ENCODE data around the gene NCOA1.
A peak's percentile ranks its signal among the peaks of the same experiment; 100 is the strongest.
"Not testable (repeated sequence)": the region's sequence is repeated elsewhere in the genome, so short reads cannot be mapped to it uniquely, and the experiment has no call there.

NCOA1 gene

DNA sequence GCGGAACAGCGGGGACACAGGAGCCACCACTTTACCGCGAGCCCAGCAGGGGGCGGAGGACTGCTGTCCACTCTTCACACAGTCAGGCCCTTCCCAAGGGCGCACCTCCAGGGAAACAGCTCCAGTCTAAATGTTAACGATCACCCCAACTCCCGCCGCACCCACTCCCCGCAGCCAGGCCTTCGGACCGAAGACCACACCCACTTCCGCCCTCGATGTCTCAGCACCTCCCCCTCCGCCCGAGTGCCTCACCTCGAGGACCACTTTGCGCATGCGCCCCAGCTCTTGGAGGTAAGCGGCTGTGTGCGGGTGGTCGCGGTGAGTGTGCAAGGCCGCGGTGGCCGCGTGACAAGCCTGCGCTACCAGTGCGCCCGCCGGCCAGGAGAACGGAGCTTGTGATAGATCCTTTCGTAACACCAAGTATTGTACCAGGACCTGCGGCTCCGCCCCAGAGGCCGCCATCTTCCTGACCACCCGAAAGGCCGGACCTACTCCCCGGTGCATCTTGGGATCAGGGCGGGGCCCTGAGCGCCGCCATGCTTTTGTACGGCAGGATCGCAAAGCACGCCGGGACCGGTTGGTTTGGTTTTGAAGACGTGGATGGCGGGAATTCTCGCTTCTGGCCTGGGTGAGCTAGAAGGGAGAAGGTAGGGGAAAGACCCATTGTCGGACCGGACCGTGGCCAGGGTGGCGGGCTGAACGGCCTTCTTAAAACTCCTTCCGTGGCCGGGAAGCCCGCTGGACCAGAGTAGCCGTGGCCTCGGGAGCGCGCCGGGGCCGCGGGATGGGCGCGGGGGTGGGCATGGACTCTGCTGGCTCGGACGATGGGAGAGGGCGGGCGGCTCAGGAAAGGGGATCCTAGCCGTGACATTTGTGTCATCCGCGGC, 302.1 kb downstream of the NCOA1 start, which contains the start of the genes CENPO and PTRHD1:
Gene CENPO (plus strand): TSS at position 552 of the 887 bp plus-strand sequence. CDS start 495 bp downstream, outside the sequence.
Gene PTRHD1 (minus strand): TSS at position 518 of the 887 bp plus-strand sequence. CDS start 14 bp downstream, at position 504.
- DNase-seq = peak; percentile 94
- peak; percentile 98 for ATAC-seq

DNA sequence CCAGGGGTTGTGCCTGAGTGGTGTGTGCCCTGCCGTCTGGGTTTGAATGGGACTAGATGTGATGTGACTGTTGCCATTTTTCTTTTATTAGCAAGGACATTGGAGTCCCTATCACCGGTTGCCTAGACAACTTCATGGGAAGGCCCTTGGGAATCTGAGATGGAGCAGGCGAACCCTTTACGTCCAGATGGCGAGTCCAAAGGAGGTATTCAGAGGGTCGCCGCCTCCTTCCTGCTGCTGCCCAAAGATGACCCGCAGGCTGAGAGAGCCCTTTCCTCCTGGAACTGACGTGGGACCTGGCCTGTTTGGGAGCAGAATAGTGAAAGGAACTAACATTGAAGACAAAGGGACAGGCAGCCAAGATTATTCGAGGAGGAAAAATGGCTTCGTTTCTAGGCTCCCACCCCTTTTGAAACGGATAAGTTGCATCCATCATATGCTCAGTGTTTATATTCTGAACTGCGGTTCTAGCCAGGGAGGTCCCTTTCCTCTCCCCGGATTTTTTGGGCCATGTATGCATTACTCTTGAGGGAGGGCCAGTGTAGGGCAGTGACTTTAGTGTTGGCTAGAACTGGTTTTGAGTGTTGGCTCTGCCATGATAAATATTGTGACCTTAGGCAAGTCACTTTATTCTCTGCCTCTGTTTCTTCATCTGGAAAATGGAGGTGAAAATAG, 302.8 kb downstream of the NCOA1 start:
- DNase-seq (peak; percentile 29), ATAC-seq (no peak)

DNA sequence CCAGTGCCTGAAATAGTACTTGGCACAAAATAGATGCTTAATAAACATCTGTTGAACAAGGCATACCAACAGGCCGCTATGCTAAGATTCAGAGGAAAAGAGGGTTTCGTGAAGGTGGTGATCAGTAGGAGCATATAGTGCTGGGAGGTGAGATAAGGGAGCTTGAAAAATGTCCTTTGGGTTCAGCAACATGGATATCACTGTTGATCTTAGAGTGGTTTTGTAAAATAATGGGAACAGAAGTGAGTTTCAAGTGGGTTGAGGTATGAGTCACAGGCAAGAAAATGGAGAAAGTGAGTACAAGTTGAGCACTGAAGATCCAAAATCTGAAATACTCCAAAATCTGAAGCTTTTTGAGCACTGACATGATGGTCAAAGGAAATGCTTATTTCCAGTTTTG, 306.6 kb downstream of the NCOA1 start:
- no peak for DNase-seq
- no peak for ATAC-seq

DNA sequence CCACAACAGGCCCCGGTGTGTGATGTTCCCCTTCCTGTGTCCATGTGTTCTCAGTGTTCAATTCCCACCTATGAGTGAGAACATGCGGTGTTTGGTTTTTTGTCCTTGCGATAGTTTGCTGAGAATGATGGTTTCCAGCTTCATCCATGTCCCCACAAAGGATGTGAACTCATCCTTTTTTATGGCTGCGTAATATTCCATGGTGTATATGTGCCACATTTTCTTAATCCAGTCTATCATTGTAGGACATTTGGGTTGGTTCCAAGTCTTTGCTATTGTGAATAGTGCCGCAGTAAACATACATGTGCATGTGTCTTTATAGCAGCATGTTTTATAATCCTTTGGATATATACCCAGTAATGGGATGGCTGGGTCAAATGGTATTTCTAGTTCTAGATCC, 309.4 kb downstream of the NCOA1 start:
- ATAC-seq, DNase-seq: not testable (repeated sequence)

DNA sequence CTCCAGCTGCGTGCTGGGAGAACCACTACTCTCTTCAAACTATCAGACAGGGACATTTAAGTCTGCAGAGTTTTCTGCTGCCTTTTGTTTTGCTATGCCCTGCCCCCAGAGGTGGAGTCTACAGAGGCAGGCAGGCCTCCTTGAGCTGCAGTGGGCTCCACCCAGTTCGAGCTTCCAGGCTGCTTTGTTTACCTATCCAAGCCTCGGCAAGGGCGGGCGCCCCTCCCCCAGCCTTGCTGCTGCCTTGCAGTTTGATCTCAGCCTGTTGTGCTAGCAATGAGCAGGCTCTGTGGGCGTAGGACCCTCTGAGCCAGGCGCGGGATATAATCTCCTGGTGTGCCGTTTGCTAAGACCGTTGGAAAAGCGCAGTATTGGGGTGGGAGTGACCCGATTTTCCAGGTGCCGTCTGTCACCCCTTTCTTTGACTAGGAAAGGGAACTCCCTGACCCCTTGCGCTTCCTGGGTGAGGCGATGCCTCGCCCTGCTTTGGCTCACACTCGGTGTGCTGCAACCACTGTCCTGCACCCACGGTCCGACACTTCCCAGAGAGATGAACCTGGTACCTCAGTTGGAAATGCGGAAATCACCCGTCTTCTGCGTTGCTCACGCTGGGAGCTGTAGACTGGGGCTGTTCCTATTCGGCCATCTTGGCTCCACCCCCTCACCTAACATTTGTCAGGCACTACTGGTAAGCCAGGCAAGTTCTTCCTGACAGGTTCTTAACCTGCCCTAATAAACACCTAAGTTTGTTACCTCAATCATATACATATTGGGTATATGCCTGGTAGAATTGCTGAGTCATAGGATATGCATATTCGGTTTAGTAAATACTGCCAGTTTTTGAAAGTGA, 315.0 kb downstream of the NCOA1 start:
- DNase-seq, ATAC-seq: not testable (repeated sequence)

DNA sequence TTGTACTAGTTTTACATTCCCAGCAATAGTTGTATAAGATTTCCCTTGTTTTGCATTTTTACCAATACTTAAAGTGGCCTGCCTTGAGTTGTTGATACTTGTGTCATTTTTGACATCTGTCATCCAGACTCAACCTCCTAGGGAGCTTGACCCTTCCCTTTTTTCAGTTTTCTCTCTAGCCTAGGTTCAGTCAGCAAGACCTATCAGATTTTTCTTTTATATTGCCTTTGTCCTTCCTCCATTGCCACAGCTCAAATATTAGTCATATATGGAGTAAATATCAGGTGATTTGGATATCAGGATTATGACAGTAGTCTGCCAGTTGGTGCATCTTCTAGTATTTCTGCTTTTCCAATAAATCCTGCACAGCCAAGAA, 315.6 kb downstream of the NCOA1 start:
- DNase-seq (no peak), ATAC-seq (no peak)

DNA sequence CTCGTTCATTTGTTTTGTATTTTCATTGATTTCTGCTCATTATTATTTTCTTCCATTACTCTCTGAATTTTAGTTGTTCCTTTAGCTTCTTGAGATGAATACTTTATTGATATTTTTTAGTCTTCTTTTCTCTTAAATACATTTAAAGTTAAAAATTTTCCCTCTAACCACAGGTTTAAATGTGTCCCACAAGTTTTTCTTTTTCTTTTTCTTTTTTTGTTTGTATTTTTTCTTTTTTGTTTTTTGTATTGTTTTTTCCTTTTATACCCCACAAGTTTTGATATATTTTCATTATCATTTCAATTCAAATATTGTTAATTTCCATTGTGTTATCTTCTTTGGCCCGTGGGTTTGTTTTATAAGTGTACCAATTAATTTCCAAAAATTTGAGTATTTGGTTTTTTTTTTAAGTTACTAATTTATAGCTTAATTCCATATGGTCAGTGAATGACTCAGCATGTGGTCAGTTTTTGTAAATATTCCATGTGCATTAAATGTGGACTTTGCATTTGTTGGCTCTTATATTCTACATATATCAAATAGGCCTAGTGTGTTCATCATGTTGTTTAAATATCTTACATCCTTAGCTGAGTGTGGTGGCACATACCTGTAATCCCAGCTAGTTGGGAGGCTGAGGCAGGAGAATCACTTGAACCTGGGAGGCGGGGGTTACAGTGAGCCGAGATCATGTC, 318.4 kb downstream of the NCOA1 start:
- ATAC-seq (no peak), DNase-seq (no peak)

DNA sequence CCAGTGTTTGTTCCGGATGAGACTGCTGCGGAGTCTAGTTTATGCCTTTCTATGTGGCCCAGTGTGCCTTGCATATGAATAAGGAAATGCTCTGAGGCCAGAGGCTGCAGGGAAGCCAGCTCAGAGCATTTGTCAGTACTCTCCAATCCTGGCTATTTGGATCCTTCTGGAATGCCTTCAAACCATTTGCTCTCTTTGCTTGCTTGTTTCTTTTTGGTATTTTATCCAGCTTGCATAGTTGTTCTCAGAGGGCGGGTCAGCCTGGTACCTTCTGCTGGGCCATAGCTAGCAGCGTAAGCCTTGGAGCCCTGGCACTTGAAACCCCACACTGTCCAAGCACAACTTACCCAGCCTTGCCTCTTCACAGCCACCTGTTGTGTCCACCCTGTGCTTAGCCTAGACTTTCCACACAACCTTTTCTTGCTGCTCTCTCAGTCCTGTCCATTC, 322.7 kb downstream of the NCOA1 start:
- ATAC-seq = no peak
- no peak for DNase-seq

DNA sequence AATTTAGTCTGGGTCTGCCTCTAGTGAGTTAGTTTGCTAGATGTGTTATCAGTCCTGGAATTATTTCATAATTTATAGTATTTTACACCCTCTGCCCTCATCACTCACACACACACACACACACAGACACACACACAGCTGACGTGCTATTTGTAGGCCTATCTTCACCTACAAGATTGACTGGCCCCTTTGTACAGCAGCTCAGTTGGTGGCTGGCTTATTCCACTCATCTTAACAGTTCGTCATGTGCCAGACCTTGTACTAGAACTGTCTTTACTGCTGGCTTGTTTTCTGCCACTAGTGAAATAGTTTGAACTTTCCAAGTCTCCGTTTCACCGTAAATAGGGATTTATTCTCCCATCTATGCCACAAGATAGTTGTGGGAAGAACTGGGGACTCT, 323.5 kb downstream of the NCOA1 start:
- no peak for DNase-seq
- ATAC-seq = no peak

DNA sequence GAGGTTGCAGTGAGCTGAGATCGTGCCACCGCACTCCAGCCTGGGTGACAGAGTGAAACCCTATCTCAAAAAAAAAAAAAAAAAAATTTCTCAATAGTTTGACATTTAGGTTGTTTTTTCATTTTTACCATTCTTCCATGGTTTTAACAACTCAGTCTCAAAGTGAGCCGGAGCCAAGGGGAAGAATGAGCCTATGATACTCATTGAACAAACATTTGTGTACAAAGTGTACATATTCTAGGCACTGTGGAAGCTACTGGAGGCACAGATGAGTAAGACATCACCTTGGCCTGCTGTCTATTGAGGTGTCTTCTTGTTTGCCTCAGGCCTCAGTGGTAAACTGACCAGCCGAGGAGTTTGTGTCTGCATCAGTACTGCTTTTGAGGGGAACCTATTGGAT, 324.1 kb downstream of the NCOA1 start:
- DNase-seq (no peak), ATAC-seq (no peak)

DNA sequence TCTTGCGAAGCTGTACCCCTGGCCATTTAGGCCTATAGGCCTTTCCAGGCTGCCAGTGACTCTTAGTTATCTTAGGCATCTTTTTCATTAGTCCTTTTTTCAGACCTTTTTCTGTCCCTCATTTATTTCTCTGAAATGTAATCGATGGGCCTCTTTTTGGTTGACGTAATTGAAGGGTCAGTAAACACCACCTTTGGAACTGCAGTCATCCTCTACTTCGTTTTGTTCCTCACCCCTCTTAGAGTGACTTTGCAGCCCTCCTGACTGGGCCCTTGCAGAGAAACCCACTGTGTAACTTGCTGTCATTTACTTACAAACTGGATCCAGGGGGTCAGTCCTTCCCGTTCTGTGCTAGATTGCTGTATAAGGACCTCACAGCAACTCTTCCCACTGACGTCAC, 325.4 kb downstream of the NCOA1 start:
- DNase-seq (no peak), ATAC-seq (no peak)

DNA sequence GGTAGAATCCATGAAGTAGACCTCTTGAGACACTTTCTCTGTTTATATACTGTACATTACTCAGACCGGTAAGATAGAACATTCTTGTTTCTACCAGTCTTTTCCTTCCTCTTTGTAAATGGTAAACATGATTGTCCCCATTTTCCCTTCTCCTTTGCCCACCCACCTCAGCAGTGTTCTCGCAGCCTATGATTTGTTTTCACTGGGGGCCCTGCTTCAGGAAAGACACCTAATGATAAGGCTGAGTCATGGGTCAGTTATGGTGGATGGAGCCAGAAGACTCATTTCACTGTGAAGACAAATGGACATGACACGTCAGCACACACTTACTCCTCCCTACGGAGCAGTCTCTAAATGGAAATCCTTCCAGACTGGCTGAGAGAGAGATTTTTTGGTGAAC, 325.8 kb downstream of the NCOA1 start:
- no peak for DNase-seq
- ATAC-seq = no peak

DNA sequence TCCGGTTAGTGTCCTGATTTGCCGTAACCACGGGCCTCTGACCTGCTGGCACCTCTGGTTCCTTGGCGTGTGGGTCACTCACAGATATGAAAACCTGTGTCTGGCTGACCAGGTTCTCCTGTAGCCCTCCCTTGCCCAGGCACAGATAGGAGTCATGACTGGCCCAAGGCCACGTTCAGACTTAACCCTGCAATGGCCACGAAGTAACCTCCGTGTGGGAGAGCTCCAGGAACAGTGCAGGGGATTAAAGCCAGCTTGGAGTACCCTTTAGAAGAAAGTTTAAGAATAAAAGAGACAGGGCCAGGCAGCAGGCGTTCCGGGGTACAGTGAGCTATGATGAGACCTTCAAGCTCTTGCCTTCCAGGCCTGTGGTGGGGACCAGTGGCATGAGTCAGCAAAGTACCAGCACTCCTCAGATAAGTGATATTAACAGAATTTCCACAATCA, 327.7 kb downstream of the NCOA1 start:
- ATAC-seq (peak; percentile 41), DNase-seq (no peak)

DNA sequence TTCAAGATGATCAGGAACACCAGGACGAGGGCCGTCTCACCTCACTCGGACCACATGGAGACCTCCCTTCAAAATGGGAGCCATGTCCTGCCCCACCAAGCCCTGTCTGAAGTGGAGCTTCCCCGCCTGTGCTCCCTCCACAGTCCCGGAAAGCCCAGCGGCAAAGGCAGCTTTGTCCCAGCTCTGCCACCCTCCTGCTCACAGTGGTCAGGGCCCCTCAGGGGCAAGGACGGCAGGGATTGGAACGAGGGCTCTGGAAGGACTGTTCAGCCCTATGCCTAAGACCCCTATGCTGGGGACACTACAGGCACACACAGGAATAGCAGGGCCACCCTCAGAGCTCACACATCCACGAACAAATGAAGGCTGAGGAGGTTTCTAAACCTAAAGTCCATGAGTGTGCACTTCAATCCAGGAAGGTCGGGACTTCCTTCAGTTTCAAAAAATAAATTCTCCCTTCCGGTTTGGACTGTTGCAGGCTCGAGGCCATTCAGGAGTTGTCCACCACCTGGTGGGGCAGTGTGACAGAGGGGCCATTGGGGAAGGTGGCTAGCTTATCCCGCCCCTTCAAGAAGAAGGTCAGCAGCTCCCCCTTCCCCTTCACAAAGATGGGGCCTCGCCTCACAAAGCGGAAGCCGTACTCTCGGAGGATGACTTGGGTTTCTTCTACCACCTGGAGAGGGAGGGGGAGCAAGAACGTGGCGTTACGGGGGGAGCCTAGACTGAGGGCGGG, 328.6 kb downstream of the NCOA1 start:
- no peak for ATAC-seq
- DNase-seq = no peak

DNA sequence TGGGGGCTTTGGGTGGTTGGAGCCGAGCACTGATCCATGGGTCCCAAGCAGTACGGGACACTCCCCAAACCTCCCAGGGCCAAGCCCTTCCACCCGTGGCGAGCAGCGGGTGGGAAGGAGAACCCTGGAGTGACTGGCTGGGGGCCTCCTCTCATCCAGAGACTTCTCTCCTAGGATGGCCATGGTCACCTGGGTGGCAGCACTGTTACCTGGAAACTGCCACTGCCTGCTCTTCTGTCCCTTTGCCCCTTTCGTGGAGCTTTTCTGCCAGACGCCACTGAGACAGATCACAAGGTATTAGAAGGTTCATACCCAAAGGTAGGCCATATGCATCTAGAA, 329.1 kb downstream of the NCOA1 start:
- DNase-seq (no peak), ATAC-seq (no peak)
